Keratinocyte (primary cell): ENCODE data around the gene FMNL3. TPM values are rescaled to one million over a fixed set of nuclear protein-coding genes. Genes with fewer than 3 reads are reported as not detected.

Experiments
- DNase-seq: peaks from one replicate; pipeline ENCODE4 v3.0.0-alpha.2; 2011; ENCODE audit warnings: low read depth, missing footprints, low spot score
- FAIRE-seq: peaks from 2 replicates; lab custom pipeline; 2011; peaks lifted over from hg19 to GRCh38; lab: Jason Lieb, UNC
- H2AFZ ChIP-seq: 2 replicates; pipeline ENCODE4 v1.6.0; 2012; ENCODE audit warnings: low read length, control low read depth, inconsistent platforms; ENCODE audit not compliant: control insufficient read depth
- H3K27ac ChIP-seq: 2 replicates; pipeline ENCODE4 v1.5.1; 2011; ENCODE audit warnings: low read length; ENCODE audit not compliant: control insufficient read depth, insufficient read depth
- H3K27me3 ChIP-seq: 3 replicates; pipeline ENCODE4 v1.6.0; 2011; ENCODE audit warnings: low read length; ENCODE audit not compliant: control insufficient read depth, insufficient read depth; ENCODE audit errors: extremely low read depth
- H3K36me3 ChIP-seq, 2 experiments: 2 replicates in 1 of 2; 3 replicates in 1 of 2; pipeline ENCODE4 v1.5.1; 2011; ENCODE audit warnings: low read length in 2 of 2, mild to moderate bottlenecking in 1 of 2; ENCODE audit not compliant: control insufficient read depth in 2 of 2, insufficient read depth in 2 of 2; ENCODE audit errors: extremely low read depth in 1 of 2
- H3K4me1 ChIP-seq: 3 replicates; pipeline ENCODE4 v1.5.1; 2011; ENCODE audit warnings: low read length; ENCODE audit not compliant: control insufficient read depth, insufficient read depth; ENCODE audit errors: extremely low read depth
- H3K4me2 ChIP-seq: 3 replicates; pipeline ENCODE4 v1.6.0; 2011; ENCODE audit warnings: low read depth, low read length; ENCODE audit not compliant: control insufficient read depth, insufficient read depth; ENCODE audit errors: extremely low read depth
- H3K4me3 ChIP-seq, 3 experiments: fragments of 200-600 bp in 1 of 3; sonication (generic) in 1 of 3; 2 replicates in 2 of 3; 3 replicates in 1 of 3; pipeline ENCODE4 v1.5.1; 2011 to 2016; ENCODE audit warnings: low read length in 3 of 3, mild to moderate bottlenecking in 3 of 3, control low read depth in 2 of 3, inconsistent platforms in 1 of 3, low read depth in 1 of 3, mixed read lengths in 1 of 3, mixed run types in 1 of 3, moderate library complexity in 1 of 3; ENCODE audit not compliant: control insufficient read depth in 2 of 3, insufficient read depth in 2 of 3; ENCODE audit errors: extremely low read depth in 1 of 3
- H3K79me2 ChIP-seq: 2 replicates; pipeline ENCODE4 v1.6.0; 2012; ENCODE audit warnings: low read length; ENCODE audit not compliant: control insufficient read depth, insufficient read depth
- H3K9ac ChIP-seq: 3 replicates; pipeline ENCODE4 v1.6.0; 2011; ENCODE audit warnings: low read length; ENCODE audit not compliant: control insufficient read depth, insufficient read depth; ENCODE audit errors: extremely low read depth
- H3K9me1 ChIP-seq: 3 replicates; pipeline ENCODE4 v1.6.0; 2011; ENCODE audit warnings: low read length; ENCODE audit not compliant: control insufficient read depth, insufficient read depth; ENCODE audit errors: extremely low read depth
- H3K9me3 ChIP-seq: 2 replicates; pipeline ENCODE4 v1.5.1; 2012; ENCODE audit warnings: low read depth, low read length; ENCODE audit not compliant: control insufficient read depth
- H4K20me1 ChIP-seq: 3 replicates; pipeline ENCODE4 v1.6.0; 2011; ENCODE audit warnings: low read length; ENCODE audit not compliant: control insufficient read depth, insufficient read depth; ENCODE audit errors: extremely low read depth
- CTCF ChIP-seq, 3 experiments: IDR thresholded peaks in 1 of 3; conservative IDR thresholded peaks in 1 of 3; optimal IDR thresholded peaks in 1 of 3; 2 replicates in 2 of 3; 3 replicates in 1 of 3; pipeline versions ENCODE3 to v1.5.1; 2011; ENCODE audit warnings: low read length in 3 of 3, mild to moderate bottlenecking in 3 of 3, moderate library complexity in 2 of 3, control low read depth in 1 of 3, inconsistent platforms in 1 of 3; ENCODE audit not compliant: insufficient read depth in 2 of 3; ENCODE audit errors: extremely low read depth in 1 of 3
- EZH2 ChIP-seq: IDR thresholded peaks from one replicate; pipeline ENCODE4 v1.6.1; 2012; ENCODE audit warnings: inconsistent platforms, mild to moderate bottlenecking, low read length, moderate library complexity
- dilution Hi-C: fragments of 300-500 bp; cut with MboI; formaldehyde crosslinking; loops from one replicate; pipeline ENCODE4 v1.7.0; 2020; ENCODE audit warnings: low sequenced_read_pairs; ENCODE audit not compliant: extremely low pct_ligation_motif_present
- polyA plus RNA-seq, 5 experiments: library from polyadenylated mRNA; depleted of rRNA in 3 of 5; stranded (reverse) in 3 of 5; stranded (forward) in 1 of 5; unstranded in 1 of 5; fragments of >200 nt; gene quantifications; 1 replicate in 1 of 5; 2 replicates in 3 of 5; 3 replicates in 1 of 5; pipeline versions ENCODE4 v1.2.1 to v1.2.3, GENCODE V29; 2011 to 2012; ENCODE audit warnings: missing spikeins in 2 of 5, low read depth in 1 of 5, low replicate concordance in 1 of 5

The FMNL3 gene
- polyA plus RNA-seq, 1 donor (not counting 4 experiments of a cell fraction or from before 2014, with no cell fraction given) = 1.1 TPM

- peaks cover 44% of the 10 kb centered on the region for H3K27me3 ChIP-seq
- dilution Hi-C loops = no loop called here
- TF ChIP-seq CTCF (optimal IDR thresholded peaks at IDR 0.05 in 1 of 3, IDR thresholded peaks at IDR 0.05 in 1 of 3, conservative IDR thresholded peaks at IDR 0.05 in 1 of 3; ENCODE audit: extremely low read depth in 1 of 3, insufficient read depth in 2 of 3, low read length in 3 of 3) (no peak), EZH2 (no peak)
- H4K20me1 ChIP-seq = no peaks in the 10 kb centered on the region
- H3K4me3 ChIP-seq = no peak overlapping the region
- FAIRE-seq (no peak), DNase-seq (no peak)
- no peak overlapping the region for H2AFZ ChIP-seq
- H3K79me2 ChIP-seq = no peaks in the 10 kb centered on the region
- no peaks in the 10 kb centered on the region for H3K36me3 ChIP-seq
- no peak overlapping the region for H3K9ac ChIP-seq
- H3K9me1 ChIP-seq = no peaks in the 10 kb centered on the region
- no peak overlapping the region for H3K4me2 ChIP-seq
- no peaks in the 10 kb centered on the region for H3K4me1 ChIP-seq
- H3K27ac ChIP-seq = no peak overlapping the region
- H3K9me3 ChIP-seq = no peaks in the 10 kb centered on the region
These were observed 1.6 kb downstream of the FMNL3 start for GRCh38 chr12:49705479-49706134.

GRCh38 chr12:49703647-49704137 is 3.5 kb downstream of the FMNL3 start:
- Histone ChIP-seq H4K20me1 (no peaks in the 10 kb centered on the region), H3K79me2 (no peaks in the 10 kb centered on the region), H3K27ac (no peak overlapping the region), H3K9me1 (no peaks in the 10 kb centered on the region), H3K9me3 (no peaks in the 10 kb centered on the region), H3K4me3 (no peak overlapping the region), H3K27me3 (peaks cover 30% of the 10 kb centered on the region), H3K4me1 (no peaks in the 10 kb centered on the region), H3K9ac (no peak overlapping the region), H2AFZ (no peak overlapping the region), H3K4me2 (no peak overlapping the region), H3K36me3 (no peaks in the 10 kb centered on the region)
- FAIRE-seq (no peak), DNase-seq (no peak)
- dilution Hi-C loops = no loop called here
- TF ChIP-seq CTCF (optimal IDR thresholded peaks at IDR 0.05 in 1 of 3, IDR thresholded peaks at IDR 0.05 in 1 of 3, conservative IDR thresholded peaks at IDR 0.05 in 1 of 3; ENCODE audit: extremely low read depth in 1 of 3, insufficient read depth in 2 of 3, low read length in 3 of 3) (no peak), EZH2 (no peak)
